ENCODE results near the gene NAALADL2.

DNA sequence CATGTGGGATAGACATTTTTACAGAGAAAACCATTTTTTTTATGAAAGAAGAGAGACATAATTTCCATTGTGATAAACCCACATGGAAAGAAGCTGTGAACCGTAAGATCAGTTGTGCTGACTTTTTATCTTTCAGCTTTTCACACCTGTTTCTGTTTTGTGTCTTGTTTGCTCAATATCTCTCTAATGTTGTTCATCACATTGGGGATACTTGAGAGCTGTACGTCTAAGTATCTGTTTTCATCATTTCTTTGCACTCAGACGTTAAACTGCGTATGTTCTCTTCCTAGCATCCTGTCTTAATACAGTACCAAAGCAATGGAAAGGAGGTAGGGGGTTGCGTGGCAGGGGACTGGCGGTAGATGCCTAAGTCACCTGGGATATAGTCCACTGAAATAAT lies 449.0 kb downstream of the NAALADL2 start:
- TF ChIP-seq, protein P1, sequence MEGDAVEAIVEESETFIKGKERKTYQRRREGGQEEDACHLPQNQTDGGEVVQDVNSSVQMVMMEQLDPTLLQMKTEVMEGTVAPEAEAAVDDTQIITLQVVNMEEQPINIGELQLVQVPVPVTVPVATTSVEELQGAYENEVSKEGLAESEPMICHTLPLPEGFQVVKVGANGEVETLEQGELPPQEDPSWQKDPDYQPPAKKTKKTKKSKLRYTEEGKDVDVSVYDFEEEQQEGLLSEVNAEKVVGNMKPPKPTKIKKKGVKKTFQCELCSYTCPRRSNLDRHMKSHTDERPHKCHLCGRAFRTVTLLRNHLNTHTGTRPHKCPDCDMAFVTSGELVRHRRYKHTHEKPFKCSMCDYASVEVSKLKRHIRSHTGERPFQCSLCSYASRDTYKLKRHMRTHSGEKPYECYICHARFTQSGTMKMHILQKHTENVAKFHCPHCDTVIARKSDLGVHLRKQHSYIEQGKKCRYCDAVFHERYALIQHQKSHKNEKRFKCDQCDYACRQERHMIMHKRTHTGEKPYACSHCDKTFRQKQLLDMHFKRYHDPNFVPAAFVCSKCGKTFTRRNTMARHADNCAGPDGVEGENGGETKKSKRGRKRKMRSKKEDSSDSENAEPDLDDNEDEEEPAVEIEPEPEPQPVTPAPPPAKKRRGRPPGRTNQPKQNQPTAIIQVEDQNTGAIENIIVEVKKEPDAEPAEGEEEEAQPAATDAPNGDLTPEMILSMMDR (conservative IDR thresholded peaks at IDR 0.05), result no peak
- no peak for TF ChIP-seq ZFX (IDR thresholded peaks at IDR 0.05)
